IPS DF 4.7 (cell line): Measurements from ENCODE around the gene DNAJC28.
A peak's percentile ranks its signal among the peaks of the same experiment; 100 is the strongest.
"Not testable (repeated sequence)": the region's sequence is repeated elsewhere in the genome, so short reads cannot be mapped to it uniquely, and the experiment has no call there.

Experiments
- DNase-seq: peaks from one replicate; pipeline ENCODE4 v3.0.0-alpha.2; 2013; ENCODE audit warnings: low spot score; ENCODE audit errors: extremely low read depth

The DNAJC28 gene, protein sequence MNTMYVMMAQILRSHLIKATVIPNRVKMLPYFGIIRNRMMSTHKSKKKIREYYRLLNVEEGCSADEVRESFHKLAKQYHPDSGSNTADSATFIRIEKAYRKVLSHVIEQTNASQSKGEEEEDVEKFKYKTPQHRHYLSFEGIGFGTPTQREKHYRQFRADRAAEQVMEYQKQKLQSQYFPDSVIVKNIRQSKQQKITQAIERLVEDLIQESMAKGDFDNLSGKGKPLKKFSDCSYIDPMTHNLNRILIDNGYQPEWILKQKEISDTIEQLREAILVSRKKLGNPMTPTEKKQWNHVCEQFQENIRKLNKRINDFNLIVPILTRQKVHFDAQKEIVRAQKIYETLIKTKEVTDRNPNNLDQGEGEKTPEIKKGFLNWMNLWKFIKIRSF

DNA sequence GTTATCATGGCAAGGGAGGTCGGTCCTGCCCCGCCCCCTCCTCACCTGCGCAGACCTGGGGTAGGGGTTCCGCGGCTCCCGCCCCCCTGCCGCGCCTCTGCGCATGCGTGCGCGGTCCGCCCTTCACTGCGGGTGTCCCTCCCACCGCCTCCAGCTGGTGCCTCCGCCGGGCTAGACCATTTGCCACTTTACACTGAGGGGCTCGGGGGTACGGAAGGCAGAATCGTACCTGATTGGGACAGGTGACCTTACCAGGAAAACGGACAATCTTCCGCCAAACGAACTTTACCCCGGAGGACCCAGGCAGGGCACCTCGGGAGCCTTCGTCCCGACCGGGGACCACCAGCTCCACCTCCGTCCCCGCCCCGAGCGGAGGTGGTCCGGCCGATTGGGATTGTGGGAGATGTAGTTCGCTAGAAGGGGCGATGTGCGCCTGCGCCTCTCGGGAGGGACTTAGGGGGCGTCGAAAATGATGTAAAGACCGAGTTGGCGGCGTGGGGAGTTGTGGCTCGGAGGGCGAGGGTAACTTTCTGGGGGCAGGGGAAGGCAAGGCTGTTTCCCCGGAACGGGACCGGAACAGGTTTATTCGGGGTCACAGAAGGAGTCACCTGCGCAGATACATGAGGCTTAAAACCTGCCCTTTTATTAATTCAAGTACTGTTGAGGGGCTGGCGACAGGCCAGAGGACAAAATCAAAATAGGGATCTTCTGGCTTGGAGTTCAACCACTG, at the start of gene DNAJC28:
Gene DNAJC28, minus strand, starts transcription at position 344 of the 730 bp plus-strand sequence. CDS start 2,323 bp downstream, outside the sequence.
- DNase-seq = peak; percentile 68

DNA sequence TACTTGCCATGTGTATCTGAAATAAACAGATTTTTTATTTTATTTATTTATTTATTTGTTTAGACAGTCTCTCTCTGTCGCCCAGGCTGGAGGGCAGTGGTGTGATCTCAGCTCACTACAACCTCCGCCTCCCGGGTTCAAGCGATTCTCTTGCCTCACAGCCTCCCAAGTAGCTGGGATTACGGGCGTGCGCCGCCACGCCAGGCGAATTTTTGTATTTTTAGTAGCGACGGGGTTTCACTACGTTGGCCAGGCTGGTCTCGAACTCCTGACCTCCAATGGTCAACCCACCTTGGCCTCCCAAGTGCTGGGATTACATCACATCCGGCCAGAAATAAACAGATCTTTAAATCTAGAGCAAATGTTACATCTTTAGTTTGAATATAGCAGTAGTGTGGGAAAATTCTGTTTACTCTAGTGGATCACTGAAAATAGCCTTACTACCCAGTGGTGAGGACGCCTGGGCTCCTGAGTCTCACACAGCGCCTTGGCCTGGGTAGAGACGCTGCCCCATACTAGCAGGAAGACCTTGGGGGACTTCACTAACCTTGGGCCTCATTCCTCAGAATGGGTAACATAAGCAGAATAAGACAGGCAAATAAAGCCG, 49.7 kb upstream of the DNAJC28 start:
- DNase-seq = no peak

DNA sequence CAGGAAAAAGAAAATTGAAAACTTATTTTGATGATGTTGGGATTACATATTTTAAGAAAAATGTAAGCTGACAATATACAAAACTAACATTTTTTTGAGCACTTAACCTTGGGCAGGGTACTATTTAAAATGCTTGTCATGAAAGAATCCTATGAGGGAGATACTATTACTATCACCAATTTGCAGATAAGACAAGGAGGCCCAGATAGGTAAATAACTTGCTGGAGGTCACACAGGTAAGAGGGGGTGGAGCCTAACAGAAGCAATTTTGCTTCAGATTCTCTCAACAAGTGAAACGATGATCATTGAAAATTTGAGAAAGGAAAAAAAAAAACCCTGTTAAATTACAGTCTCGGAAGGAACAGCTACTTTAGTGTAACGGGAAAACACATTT, 49.2 kb upstream of the DNAJC28 start:
- no peak for DNase-seq

DNA sequence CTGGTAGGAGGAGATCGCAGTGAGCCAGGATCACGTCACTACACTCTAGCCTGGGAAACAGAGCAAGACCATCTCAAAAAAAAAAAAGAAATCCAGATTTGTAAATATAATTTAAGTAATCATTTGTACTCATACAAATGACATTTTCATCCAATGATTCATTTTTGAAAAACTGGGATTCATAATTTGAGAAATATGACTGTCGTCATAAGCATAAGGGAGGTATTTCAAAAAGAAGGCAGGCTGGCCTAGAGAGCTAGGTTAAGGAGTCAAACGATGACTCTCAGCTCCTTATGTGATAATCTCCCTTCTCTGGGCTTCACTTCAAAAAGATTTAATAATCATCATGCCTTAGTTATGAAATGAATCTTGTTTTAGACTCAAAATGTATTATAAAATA, 48.1 kb upstream of the DNAJC28 start:
- no peak for DNase-seq

DNA sequence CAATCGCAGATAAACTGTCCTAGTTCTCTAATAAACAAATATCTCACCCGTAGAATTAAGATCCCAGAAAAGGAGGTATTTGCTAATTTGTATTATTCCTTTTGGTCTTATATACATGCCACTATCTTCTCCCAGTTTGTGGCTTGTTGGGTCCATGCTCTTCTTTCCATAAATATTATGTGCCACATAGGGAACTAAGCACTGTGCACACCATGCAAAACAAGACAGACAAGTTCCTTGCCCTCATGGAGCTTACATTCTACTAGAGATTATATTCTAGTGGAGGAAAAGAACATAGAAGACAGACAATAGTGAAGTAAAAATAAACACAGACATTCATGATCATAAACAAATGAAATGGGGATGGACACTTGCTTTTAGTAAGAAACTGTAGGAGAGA, 45.7 kb upstream of the DNAJC28 start:
- no peak for DNase-seq

DNA sequence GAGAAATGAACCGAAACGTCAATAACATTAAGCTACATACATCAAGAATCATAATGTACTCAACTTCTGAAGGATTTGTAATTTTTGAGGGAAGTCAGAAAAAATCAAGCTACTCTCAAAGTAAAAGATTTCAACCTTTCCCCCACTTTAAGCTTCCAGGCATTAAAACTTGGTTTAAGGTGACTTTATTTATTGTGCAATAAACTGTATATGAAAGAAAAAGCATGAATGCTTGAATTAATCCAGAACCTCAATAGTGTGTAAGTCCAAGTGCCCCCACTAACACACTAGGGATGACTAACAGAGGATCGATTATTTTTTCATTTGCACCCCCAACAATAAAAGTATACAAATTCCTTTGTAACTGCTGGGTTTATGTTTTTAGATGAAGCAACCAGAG, 39.5 kb upstream of the DNAJC28 start:
- no peak for DNase-seq

DNA sequence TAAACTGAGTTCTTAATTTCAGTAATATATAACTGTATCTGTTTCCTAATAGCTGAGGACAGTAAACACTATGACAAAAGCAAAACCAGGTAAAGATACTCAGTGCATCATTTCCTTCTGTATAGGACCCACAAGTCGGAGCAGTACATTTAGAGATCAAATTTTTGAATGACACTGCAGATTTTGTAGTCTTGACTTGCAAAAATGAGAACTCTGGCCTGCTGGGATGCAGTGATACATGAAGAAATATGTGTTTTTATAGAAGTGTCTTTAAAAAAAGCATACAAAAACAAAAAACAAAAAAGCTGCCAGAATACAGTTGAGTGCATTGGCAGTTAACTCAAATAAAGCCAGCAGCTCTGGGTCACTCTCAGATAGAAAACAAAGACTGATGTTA, 31.4 kb upstream of the DNAJC28 start:
- no peak for DNase-seq

GRCh38 chr21:33522297-33522952, 30.9 kb upstream of the DNAJC28 start:
- no peak for DNase-seq

- no peak for DNase-seq
Measured at GRCh38 chr21:33518899-33519298, 27.4 kb upstream of the DNAJC28 start.

DNA sequence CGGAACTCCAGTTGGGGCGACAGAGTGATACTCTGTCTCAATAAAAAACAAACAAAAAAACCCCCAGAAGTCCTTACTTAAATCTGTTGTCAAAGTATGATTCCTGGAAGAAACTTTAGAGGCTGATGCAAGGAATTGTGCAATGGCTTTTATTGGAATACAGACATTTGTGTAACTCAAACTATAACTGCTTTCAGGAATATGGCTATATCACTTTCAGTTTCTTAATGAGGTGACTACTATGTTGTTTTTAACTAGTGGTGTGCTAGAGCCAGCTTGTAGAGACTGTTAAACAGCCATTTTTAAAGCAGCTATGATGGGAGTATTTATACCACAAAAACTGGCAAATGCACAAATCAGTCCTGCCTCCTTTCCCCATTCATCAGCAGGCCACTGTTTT, 22.7 kb upstream of the DNAJC28 start:
- no peak for DNase-seq

- DNase-seq = no peak
Measured at GRCh38 chr21:33512481-33512880, 21.0 kb upstream of the DNAJC28 start.

GRCh38 chr21:33511639-33512038, 20.1 kb upstream of the DNAJC28 start:
- DNase-seq = no peak

DNA sequence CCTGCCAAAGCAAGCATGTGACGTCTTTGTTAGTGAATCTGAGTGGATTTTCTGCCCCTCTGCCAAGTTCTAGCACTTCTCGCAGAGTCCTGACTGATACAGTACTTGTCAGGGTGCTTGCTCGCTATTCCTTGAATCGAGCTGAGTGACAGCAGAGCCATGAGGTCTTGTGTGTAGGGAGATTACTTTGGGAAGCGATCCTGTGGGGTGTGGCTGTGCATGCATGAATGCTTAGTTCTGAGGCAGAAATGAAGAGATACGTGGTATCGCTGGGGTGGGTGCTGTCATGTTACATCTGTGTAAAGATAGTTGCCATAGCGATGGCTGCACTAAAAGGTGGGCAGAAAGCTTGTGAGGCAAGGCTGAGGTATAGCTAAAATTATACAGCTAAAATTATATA, 19.3 kb upstream of the DNAJC28 start:
- DNase-seq = no peak

GRCh38 chr21:33507003-33507402, 15.5 kb upstream of the DNAJC28 start:
- not testable (repeated sequence) for DNase-seq

- DNase-seq = no peak
Measured at GRCh38 chr21:33505833-33506232, 14.3 kb upstream of the DNAJC28 start.

GRCh38 chr21:33496345-33496744, 4.8 kb upstream of the DNAJC28 start:
- no peak for DNase-seq

GRCh38 chr21:33495743-33496142, 4.2 kb upstream of the DNAJC28 start:
- DNase-seq = no peak

- DNase-seq = no peak
Measured at GRCh38 chr21:33493756-33494155, 2.2 kb upstream of the DNAJC28 start.

GRCh38 chr21:33492571-33492970, 1.1 kb upstream of the DNAJC28 start:
- no peak for DNase-seq

DNA sequence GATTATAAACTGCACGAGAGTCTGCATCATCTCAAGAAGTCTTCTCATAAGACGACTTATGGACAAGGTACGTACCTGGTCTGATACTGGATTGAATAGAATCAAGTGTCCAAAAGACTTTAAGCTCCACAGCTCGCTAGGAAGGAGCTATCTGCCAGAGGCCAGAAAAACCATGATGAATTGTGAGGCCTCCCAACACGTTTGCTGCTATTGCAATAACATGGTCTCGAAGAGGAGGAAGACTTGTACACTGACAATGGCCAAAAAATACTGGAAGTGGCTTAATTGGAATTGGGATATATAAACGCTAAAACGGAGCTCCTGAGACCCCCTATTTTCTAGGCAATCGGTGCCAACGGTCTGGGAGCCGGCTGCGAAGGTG, 534 bp downstream of the DNAJC28 start:
- DNase-seq = no peak

DNA sequence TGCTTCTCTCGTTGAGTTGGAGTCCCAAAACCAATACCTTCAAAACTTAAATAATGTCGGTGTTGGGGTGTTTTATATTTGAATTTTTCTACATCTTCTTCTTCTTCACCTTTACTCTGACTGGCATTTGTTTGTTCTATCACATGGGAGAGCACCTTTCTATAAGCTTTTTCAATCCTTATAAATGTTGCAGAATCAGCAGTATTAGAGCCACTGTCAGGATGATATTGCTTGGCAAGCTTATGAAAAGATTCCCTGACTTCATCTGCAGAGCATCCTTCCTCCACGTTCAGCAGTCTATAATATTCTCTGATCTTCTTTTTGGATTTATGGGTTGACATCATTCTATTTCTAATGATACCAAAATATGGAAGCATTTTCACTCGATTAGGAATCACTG, 2.6 kb downstream of the DNAJC28 start:
- no peak for DNase-seq

GRCh38 chr21:33487996-33488395, 3.5 kb downstream of the DNAJC28 start:
- DNase-seq = no peak
